Measurements from ENCODE around the gene PIK3CD. TPM values are rescaled to one million over a fixed set of nuclear protein-coding genes. Genes with fewer than 3 reads are reported as not detected.

Gene PIK3CD
- total and polyA plus RNA-seq, 2 donors (not counting 3 experiments of a cell fraction or from before 2014, with no cell fraction given) = 3.5 to 5.2 TPM

DNA sequence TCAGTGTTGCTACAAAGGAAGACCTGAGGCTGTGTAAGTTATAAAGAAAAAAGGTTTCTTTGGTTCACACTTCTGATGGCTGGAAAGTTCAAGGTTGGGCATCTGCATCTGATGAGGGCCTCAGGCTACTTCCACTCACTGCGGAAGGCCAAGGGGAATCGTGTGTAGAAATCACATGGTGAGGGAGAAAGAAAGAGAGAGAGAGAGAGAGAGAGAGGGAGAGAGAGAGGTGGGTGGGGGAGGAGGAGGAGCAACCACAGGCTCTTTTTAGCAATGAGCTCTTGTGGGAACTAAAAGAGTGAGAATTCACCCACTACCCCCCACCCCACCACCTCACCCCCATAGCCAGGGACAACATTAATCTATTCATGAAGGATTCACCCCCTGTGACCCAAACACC, 112.4 kb downstream of the PIK3CD start:
- Histone ChIP-seq H3K79me2 (ENCODE audit: control insufficient read depth, insufficient read depth, low read length) (peaks cover 12% of the 10 kb centered on the region), H3K9ac (replicated peaks; ENCODE audit: extremely low read depth, insufficient read depth, low read length) (no peak overlapping the region), H3K4me2 (ENCODE audit: insufficient read depth, low read length) (no peak overlapping the region), H3K27me3 (ENCODE audit: control insufficient read depth in 2 of 2, insufficient read depth in 2 of 2, low read length in 2 of 2) (no peaks in the 10 kb centered on the region), H3K9me3 (replicated peaks; ENCODE audit: control insufficient read depth, insufficient read depth, low read length) (no peaks in the 10 kb centered on the region), H3K4me3 (replicated peaks in 1 of 3; ENCODE audit: insufficient read depth in 1 of 3, low read depth in 1 of 3, low read length in 3 of 3) (no peak overlapping the region), H3K4me1 (ENCODE audit: control insufficient read depth, extremely low read depth, insufficient read depth, low read length) (no peaks in the 10 kb centered on the region), H3K9me1 (replicated peaks; ENCODE audit: control insufficient read depth, extremely low read depth, insufficient read depth, low read length) (no peaks in the 10 kb centered on the region), H3K36me3 (ENCODE audit: control insufficient read depth in 2 of 2, extremely low read depth in 1 of 2, insufficient read depth in 2 of 2, low read length in 2 of 2) (no peaks in the 10 kb centered on the region), H4K20me1 (replicated peaks; ENCODE audit: control insufficient read depth, extremely low read depth, insufficient read depth, low read length) (peaks cover 2% of the 10 kb centered on the region), H2AFZ (ENCODE audit: low read depth, low read length) (no peak overlapping the region), H3K27ac (ENCODE audit: insufficient read depth, low read depth, low read length) (no peak overlapping the region)
- dilution Hi-C loops (cut with MboI; ENCODE audit: extremely low pct_ligation_motif_present, low sequenced_read_pairs) = no loop called here
- TF ChIP-seq EZH2 (IDR thresholded peaks at IDR 0.05; ENCODE audit: borderline replicate concordance, low read depth, low read length, severe bottlenecking) = no peak
- TF ChIP-seq POLR2AphosphoS5 (IDR thresholded peaks at IDR 0.05; ENCODE audit: insufficient read depth, low read depth, low read length) = no peak
- TF ChIP-seq JUN (IDR thresholded peaks at IDR 0.05; ENCODE audit: borderline replicate concordance, insufficient read depth, insufficient read length, low read depth) = no peak
- no peak for TF ChIP-seq GATA2 (IDR thresholded peaks at IDR 0.05; ENCODE audit: insufficient read depth, insufficient read length, low read depth, low read length)
- TF ChIP-seq MYC (IDR thresholded peaks at IDR 0.05; ENCODE audit: low read depth, low read length) = no peak
- TF ChIP-seq, protein P1, sequence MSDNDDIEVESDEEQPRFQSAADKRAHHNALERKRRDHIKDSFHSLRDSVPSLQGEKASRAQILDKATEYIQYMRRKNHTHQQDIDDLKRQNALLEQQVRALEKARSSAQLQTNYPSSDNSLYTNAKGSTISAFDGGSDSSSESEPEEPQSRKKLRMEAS (IDR thresholded peaks at IDR 0.05; ENCODE audit: insufficient read depth, insufficient read length) = no peak
- no peak for TF ChIP-seq POLR2A (IDR thresholded peaks at IDR 0.05; ENCODE audit: low read depth, low read length)
- no peak for TF ChIP-seq FOS (IDR thresholded peaks at IDR 0.05; ENCODE audit: borderline replicate concordance, insufficient read depth, low read length)
- TF ChIP-seq, protein P2, sequence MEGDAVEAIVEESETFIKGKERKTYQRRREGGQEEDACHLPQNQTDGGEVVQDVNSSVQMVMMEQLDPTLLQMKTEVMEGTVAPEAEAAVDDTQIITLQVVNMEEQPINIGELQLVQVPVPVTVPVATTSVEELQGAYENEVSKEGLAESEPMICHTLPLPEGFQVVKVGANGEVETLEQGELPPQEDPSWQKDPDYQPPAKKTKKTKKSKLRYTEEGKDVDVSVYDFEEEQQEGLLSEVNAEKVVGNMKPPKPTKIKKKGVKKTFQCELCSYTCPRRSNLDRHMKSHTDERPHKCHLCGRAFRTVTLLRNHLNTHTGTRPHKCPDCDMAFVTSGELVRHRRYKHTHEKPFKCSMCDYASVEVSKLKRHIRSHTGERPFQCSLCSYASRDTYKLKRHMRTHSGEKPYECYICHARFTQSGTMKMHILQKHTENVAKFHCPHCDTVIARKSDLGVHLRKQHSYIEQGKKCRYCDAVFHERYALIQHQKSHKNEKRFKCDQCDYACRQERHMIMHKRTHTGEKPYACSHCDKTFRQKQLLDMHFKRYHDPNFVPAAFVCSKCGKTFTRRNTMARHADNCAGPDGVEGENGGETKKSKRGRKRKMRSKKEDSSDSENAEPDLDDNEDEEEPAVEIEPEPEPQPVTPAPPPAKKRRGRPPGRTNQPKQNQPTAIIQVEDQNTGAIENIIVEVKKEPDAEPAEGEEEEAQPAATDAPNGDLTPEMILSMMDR (IDR thresholded peaks at IDR 0.05; ENCODE audit: extremely low read depth in 1 of 2, insufficient read depth in 1 of 2, low read depth in 1 of 2, low read length in 2 of 2) = no peak
- no TSS peak for BruUV-seq (replicated peaks)
- FAIRE-seq (no peak), DNase-seq (ENCODE audit: low read depth, low spot score) (no peak)
- POLR2A ChIA-PET = interaction anchor here (0.7 kb wide), 1 partner anchor 121 kb away, joined by 5 read pairs; no protein-coding TSS in a partner anchor
- intact Hi-C loops (cut with micrococcal nuclease) = no loop called here
- CTCF ChIA-PET = no interaction called here
